Measurements from ENCODE around the gene GFOD1. TPM values are rescaled to one million over a fixed set of nuclear protein-coding genes. Genes with fewer than 3 reads are reported as not detected.

The GFOD1 gene
- total and polyA plus RNA-seq, 2 of the 4 experiments (the other 2 are of a cell fraction), result 1.8 to 3.4 TPM

- Histone ChIP-seq H4K91ac (ENCODE audit: insufficient read depth, low read depth, low read length) (no peak overlapping the region), H2BK5ac (ENCODE audit: low read depth, low read length, poor library complexity, severe bottlenecking) (no peak overlapping the region), H3K4me3 (ENCODE audit: insufficient read depth, low read depth, low read length) (no peak overlapping the region), H3K27me3 (ENCODE audit: control insufficient read depth, insufficient read depth, low read length) (peaks cover 9% of the 10 kb centered on the region), H3K18ac (ENCODE audit: low read depth, low read length) (no peak overlapping the region), H4K8ac (ENCODE audit: low read depth in 2 of 2, low read length in 2 of 2) (no peak overlapping the region), H3K4me1 (ENCODE audit: control insufficient read depth, insufficient read depth, low read length) (no peaks in the 10 kb centered on the region), H2AFZ (replicated peaks; ENCODE audit: low read length, poor library complexity) (no peak overlapping the region), H3K23ac (ENCODE audit: low read depth, low read length) (no peak overlapping the region), H3K27ac (ENCODE audit: insufficient read depth, low read length) (no peak overlapping the region), H3K9ac (ENCODE audit: low read depth, low read length) (no peak overlapping the region), H3K79me1 (ENCODE audit: low read depth in 1 of 2, low read length in 2 of 2) (no peaks in the 10 kb centered on the region), H3K4me2 (ENCODE audit: low read depth, low read length) (no peak overlapping the region), H4K20me1 (ENCODE audit: insufficient read depth, low read length) (no peaks in the 10 kb centered on the region), H3K14ac (replicated peaks; ENCODE audit: low read depth, low read length) (no peak overlapping the region), H2BK20ac (ENCODE audit: low read depth, low read length) (no peak overlapping the region), H3K9me3 (ENCODE audit: control insufficient read depth, insufficient read depth, low read length) (no peaks in the 10 kb centered on the region), H3K9me1 (ENCODE audit: insufficient read depth, low read length) (no peaks in the 10 kb centered on the region), H2BK120ac (ENCODE audit: low read depth, low read length) (no peak overlapping the region), H2AK9ac (replicated peaks; ENCODE audit: low read depth, low read length, poor library complexity) (no peak overlapping the region), H3K56ac (ENCODE audit: extremely low read depth, insufficient read depth, low read length) (no peak overlapping the region), H3K4ac (ENCODE audit: low read depth, low read length) (no peak overlapping the region), H4K5ac (ENCODE audit: low read depth, low read length) (no peak overlapping the region), H2BK15ac (ENCODE audit: low read depth, low read length) (no peak overlapping the region), H3K36me3 (ENCODE audit: control insufficient read depth, insufficient read depth, low read length) (no peaks in the 10 kb centered on the region), H2AK5ac (ENCODE audit: low read depth, low read length) (no peak overlapping the region)
- in situ Hi-C loops (cut with MboI; ENCODE audit: low sequenced_read_pairs) (loop anchor here (25.0 kb wide), 1 partner anchor 342 kb away; no protein-coding TSS in a partner anchor), intact Hi-C loops (cut with micrococcal nuclease) (no loop called here), dilution Hi-C loops (cut with HindIII; ENCODE audit: low sequenced_read_pairs, unreplicated experiment) (no loop called here)
- ChIA-PET POLR2A (ENCODE audit: unreplicated experiment) (no interaction called here), CTCF (interaction anchor here (0.5 kb wide), 1 partner anchor 89 kb away, joined by 4 read pairs; no protein-coding TSS in a partner anchor)
- no CpG with 5 or more reads among the region's 8 CpGs for WGBS, 2 experiments (ENCODE audit: extremely low coverage in 2 of 2, insufficient read length in 1 of 2)
- no peak for DNase-seq
- BruUV-seq (replicated peaks), result no TSS peak
- no peak for ATAC-seq (ENCODE audit: low read depth)
- TF ChIP-seq MAZ (IDR thresholded peaks at IDR 0.05; ENCODE audit: borderline replicate concordance, low read depth, low read length), result no peak
- no peak for TF ChIP-seq FOS (IDR thresholded peaks at IDR 0.05; ENCODE audit: low read depth, low read length)
- no peak for TF ChIP-seq RCOR1 (IDR thresholded peaks at IDR 0.05; ENCODE audit: insufficient replicate concordance, low read length)
- no peak for TF ChIP-seq RFX5 (IDR thresholded peaks at IDR 0.05; ENCODE audit: low read depth, low read length)
- TF ChIP-seq NFE2L2 (IDR thresholded peaks at IDR 0.05; ENCODE audit: low read depth, low read length), result no peak
- TF ChIP-seq CEBPB (IDR thresholded peaks at IDR 0.05; ENCODE audit: low read depth, low read length), result no peak
- TF ChIP-seq MXI1 (IDR thresholded peaks at IDR 0.05; ENCODE audit: borderline replicate concordance, low read depth, low read length), result no peak
- TF ChIP-seq USF2 (IDR thresholded peaks at IDR 0.05; ENCODE audit: low read depth, low read length), result no peak
- TF ChIP-seq MAFK (IDR thresholded peaks at IDR 0.05; ENCODE audit: low read depth, low read length), result no peak
- TF ChIP-seq CTCF (conservative IDR thresholded peaks at IDR 0.05; ENCODE audit: low read depth, low read length), result no peak
- TF ChIP-seq ELK1 (IDR thresholded peaks at IDR 0.05; ENCODE audit: borderline replicate concordance, low read depth, low read length), result no peak
- no peak for TF ChIP-seq BHLHE40 (IDR thresholded peaks at IDR 0.05; ENCODE audit: low read depth, low read length)
- TF ChIP-seq CHD1 (IDR thresholded peaks at IDR 0.05; ENCODE audit: low read depth, low read length), result no peak
- TF ChIP-seq RAD21 (IDR thresholded peaks at IDR 0.05; ENCODE audit: low read length), result no peak
- TF ChIP-seq POLR2A (IDR thresholded peaks at IDR 0.05; ENCODE audit: low read depth, low read length), result no peak
- TF ChIP-seq SMC3 (IDR thresholded peaks at IDR 0.05; ENCODE audit: low read depth, low read length), result no peak
Observed at GRCh38 chr6:13528777-13529343, 41.5 kb upstream of the GFOD1 start.
